ENCODE data around the gene ENG.

ENG gene

GRCh38 chr9:127802576-127803443 is 51.6 kb downstream of the ENG start, which contains the start of gene FPGS:
Gene FPGS (plus strand): TSS chr9:127802882. CDS start chr9:127802925, 43 bp downstream.
- H3K27ac ChIP-seq (ENCODE audit: insufficient read depth in 1 of 2, low read depth in 1 of 2, low read length in 2 of 2, poor library complexity in 1 of 2, severe bottlenecking in 2 of 2): peak within 1 kb of the TSS; percentile 94 to 96
- no peaks in the 10 kb centered on the region for H3K9me3 ChIP-seq (ENCODE audit: control extremely low read depth in 1 of 5, control insufficient read depth in 4 of 5, insufficient read depth in 2 of 5, low read depth in 1 of 5, low read length in 4 of 5)
- DNase-seq: peak; percentile 85 to 91 (median 90)
- H3K36me3 ChIP-seq (ENCODE audit: control insufficient read depth in 4 of 4, insufficient read depth in 4 of 4, low read length in 3 of 4): peaks cover 8 to 26% (median 22%) of the 10 kb centered on the region in 4 experiments
- peak within 1 kb of the TSS; percentile 58 to 99 (median 89) for H3K4me3 ChIP-seq (ENCODE audit: control insufficient read depth in 1 of 7, extremely low read depth in 1 of 7, insufficient read depth in 4 of 7, low read depth in 2 of 7, low read length in 6 of 7)
- no peaks in the 10 kb centered on the region for H3K27me3 ChIP-seq (replicated peaks in 2 of 5; ENCODE audit: control insufficient read depth in 4 of 5, insufficient read depth in 5 of 5, low read length in 4 of 5)
- peaks cover 16 to 65% (median 54%) of the 10 kb centered on the region in 4 experiments for H3K4me1 ChIP-seq (ENCODE audit: control extremely low read depth in 1 of 4, control insufficient read depth in 4 of 4, insufficient read depth in 4 of 4, low read length in 3 of 4)
- POLR2A ChIA-PET: interaction anchor here (0.6 kb wide), 1 partner anchor 79 kb away, joined by 3 read pairs; no protein-coding TSS in a partner anchor
- CTCF ChIA-PET: interaction anchor here (0.9 to 2.2 kb wide), 5 partner anchors 13 to 67 kb away, joined by 3 to 6 read pairs (median 3); no protein-coding TSS in a partner anchor
- WGBS (ENCODE audit: insufficient coverage): 0% methylated on average over 61 of the region's 83 CpGs

- CTCF ChIA-PET: interaction anchor here (0.6 to 2.2 kb wide), 6 partner anchors 10 to 68 kb away, joined by 3 to 6 read pairs (median 4); partner anchors contain the start of gene TOR2A
- Histone ChIP-seq H3K4me3 (ENCODE audit: control insufficient read depth in 1 of 7, extremely low read depth in 1 of 7, insufficient read depth in 4 of 7, low read depth in 2 of 7, low read length in 6 of 7) (peak overlapping the region in 6 of 7 experiments; percentile 35 to 72 (median 58)), H3K27me3 (replicated peaks in 2 of 5; ENCODE audit: control insufficient read depth in 4 of 5, insufficient read depth in 5 of 5, low read length in 4 of 5) (no peaks in the 10 kb centered on the region), H3K4me1 (ENCODE audit: control extremely low read depth in 1 of 4, control insufficient read depth in 4 of 4, insufficient read depth in 4 of 4, low read length in 3 of 4) (peaks cover 18 to 72% (median 61%) of the 10 kb centered on the region in 4 experiments), H3K36me3 (ENCODE audit: control insufficient read depth in 4 of 4, insufficient read depth in 4 of 4, low read length in 3 of 4) (peaks cover 4 to 18% (median 15%) of the 10 kb centered on the region in 4 experiments), H3K9me3 (ENCODE audit: control extremely low read depth in 1 of 5, control insufficient read depth in 4 of 5, insufficient read depth in 2 of 5, low read depth in 1 of 5, low read length in 4 of 5) (no peaks in the 10 kb centered on the region), H3K27ac (ENCODE audit: insufficient read depth in 1 of 2, low read depth in 1 of 2, low read length in 2 of 2, poor library complexity in 1 of 2, severe bottlenecking in 2 of 2) (peak overlapping the region; percentile 43 to 78)
- POLR2A ChIA-PET: no interaction called here
- 0% methylated on average over 3 of the region's 10 CpGs for WGBS (ENCODE audit: insufficient coverage)
- DNase-seq: peak in 2 of 3 donors; percentile 68 to 76
Observed at GRCh38 chr9:127801955-127802575, 52.4 kb downstream of the ENG start.

- Histone ChIP-seq H3K27ac (ENCODE audit: insufficient read depth in 1 of 2, low read depth in 1 of 2, low read length in 2 of 2, poor library complexity in 1 of 2, severe bottlenecking in 2 of 2) (peak overlapping the region in 1 of 2 experiments; percentile 55), H3K4me1 (ENCODE audit: control extremely low read depth in 1 of 4, control insufficient read depth in 4 of 4, insufficient read depth in 4 of 4, low read length in 3 of 4) (peaks cover 22 to 91% (median 70%) of the 10 kb centered on the region in 4 experiments), H3K9me3 (ENCODE audit: control extremely low read depth in 1 of 5, control insufficient read depth in 4 of 5, insufficient read depth in 2 of 5, low read depth in 1 of 5, low read length in 4 of 5) (no peaks in the 10 kb centered on the region), H3K36me3 (ENCODE audit: control insufficient read depth in 4 of 4, insufficient read depth in 4 of 4, low read length in 3 of 4) (peaks cover 2 to 23% (median 12%) of the 10 kb centered on the region in 4 experiments), H3K27me3 (replicated peaks in 2 of 5; ENCODE audit: control insufficient read depth in 4 of 5, insufficient read depth in 5 of 5, low read length in 4 of 5) (no peaks in the 10 kb centered on the region), H3K4me3 (ENCODE audit: control insufficient read depth in 1 of 7, extremely low read depth in 1 of 7, insufficient read depth in 4 of 7, low read depth in 2 of 7, low read length in 6 of 7) (peak overlapping the region in 4 of 7 experiments; percentile 4 to 54 (median 24))
- CTCF ChIA-PET: interaction anchor here (0.9 to 3.5 kb wide), 9 partner anchors 9 to 121 kb away, joined by 3 to 24 read pairs (median 4); no protein-coding TSS in a partner anchor
- whole genome bisulfite sequencing (ENCODE audit: insufficient coverage): 0% methylated on average over 5 of the region's 11 CpGs
- POLR2A ChIA-PET: interaction anchor here (0.6 to 1.1 kb wide), 9 partner anchors 10 to 84 kb away, joined by 3 to 4 read pairs (median 4); partner anchors contain the start of gene CDK9
- peak in 2 of 3 donors; percentile 88 to 91 for DNase-seq
Observed at GRCh38 chr9:127796852-127797370, 57.5 kb downstream of the ENG start.

GRCh38 chr9:127796225-127796813 is 58.1 kb downstream of the ENG start:
- Histone ChIP-seq H3K4me1 (ENCODE audit: control extremely low read depth in 1 of 4, control insufficient read depth in 4 of 4, insufficient read depth in 4 of 4, low read length in 3 of 4) (peaks cover 19 to 85% (median 65%) of the 10 kb centered on the region in 4 experiments), H3K36me3 (ENCODE audit: control insufficient read depth in 4 of 4, insufficient read depth in 4 of 4, low read length in 3 of 4) (peaks cover 2 to 27% (median 15%) of the 10 kb centered on the region in 4 experiments), H3K9me3 (ENCODE audit: control extremely low read depth in 1 of 5, control insufficient read depth in 4 of 5, insufficient read depth in 2 of 5, low read depth in 1 of 5, low read length in 4 of 5) (no peaks in the 10 kb centered on the region), H3K27ac (ENCODE audit: insufficient read depth in 1 of 2, low read depth in 1 of 2, low read length in 2 of 2, poor library complexity in 1 of 2, severe bottlenecking in 2 of 2) (peak overlapping the region in 1 of 2 experiments; percentile 55), H3K27me3 (replicated peaks in 2 of 5; ENCODE audit: control insufficient read depth in 4 of 5, insufficient read depth in 5 of 5, low read length in 4 of 5) (no peaks in the 10 kb centered on the region), H3K4me3 (ENCODE audit: control insufficient read depth in 1 of 7, extremely low read depth in 1 of 7, insufficient read depth in 4 of 7, low read depth in 2 of 7, low read length in 6 of 7) (peak overlapping the region in 3 of 7 experiments; percentile 16 to 54 (median 32))
- DNase-seq: peak in 2 of 3 donors; percentile 45 to 63
- 63% methylated on average over 6 of the region's 8 CpGs for WGBS (ENCODE audit: insufficient coverage)
- CTCF ChIA-PET: interaction anchor here (0.9 to 3.5 kb wide), 7 partner anchors 8 to 122 kb away, joined by 3 to 24 read pairs (median 4); no protein-coding TSS in a partner anchor
- POLR2A ChIA-PET: interaction anchor here (0.6 kb wide), 2 partner anchors 38 to 63 kb away, joined by 4 read pairs; no protein-coding TSS in a partner anchor

GRCh38 chr9:127794001-127794791 is 60.3 kb downstream of the ENG start:
- no peak for DNase-seq
- ChIA-PET CTCF (interaction anchor here (0.9 to 2.7 kb wide), 5 partner anchors 27 to 127 kb away, joined by 3 to 14 read pairs (median 4); no protein-coding TSS in a partner anchor), POLR2A (interaction anchor here (1.2 to 1.3 kb wide), 2 partner anchors 9 to 16 kb away, joined by 3 read pairs; partner anchors contain the start of genes CDK9 and SH2D3C)
- 93% methylated on average over 10 of the region's 14 CpGs for WGBS (ENCODE audit: insufficient coverage)
- no peak overlapping the region for H3K4me3 ChIP-seq (ENCODE audit: control insufficient read depth in 1 of 7, extremely low read depth in 1 of 7, insufficient read depth in 4 of 7, low read depth in 2 of 7, low read length in 6 of 7)
- peaks cover 15 to 70% (median 53%) of the 10 kb centered on the region in 4 experiments for H3K4me1 ChIP-seq (ENCODE audit: control extremely low read depth in 1 of 4, control insufficient read depth in 4 of 4, insufficient read depth in 4 of 4, low read length in 3 of 4)
- no peaks in the 10 kb centered on the region for H3K9me3 ChIP-seq (ENCODE audit: control extremely low read depth in 1 of 5, control insufficient read depth in 4 of 5, insufficient read depth in 2 of 5, low read depth in 1 of 5, low read length in 4 of 5)
- H3K27me3 ChIP-seq (replicated peaks in 2 of 5; ENCODE audit: control insufficient read depth in 4 of 5, insufficient read depth in 5 of 5, low read length in 4 of 5): no peaks in the 10 kb centered on the region
- no peak overlapping the region for H3K27ac ChIP-seq (ENCODE audit: insufficient read depth in 1 of 2, low read depth in 1 of 2, low read length in 2 of 2, poor library complexity in 1 of 2, severe bottlenecking in 2 of 2)
- H3K36me3 ChIP-seq (ENCODE audit: control insufficient read depth in 4 of 4, insufficient read depth in 4 of 4, low read length in 3 of 4): peaks cover 5 to 47% (median 31%) of the 10 kb centered on the region in 4 experiments

Measured in common myeloid progenitor, CD34-positive (primary cell).